Stimulated activated CD8-positive, alpha-beta memory T cell treated with anti-CD3 and anti-CD28 coated beads, Interleukin-4, amount 100 ng/mL, for 4 hours (primary cell): ENCODE data around the gene SLC27A5.
A peak's percentile ranks its signal among the peaks of the same experiment; 100 is the strongest.
"Not testable (repeated sequence)": the region's sequence is repeated elsewhere in the genome, so short reads cannot be mapped to it uniquely, and the experiment has no call there.

Experiments
- DNase-seq, 2 donors: peaks; one replicate each; pipeline ENCODE4 v3.0.0-alpha.2; 2020; ENCODE audit warnings: low read depth in 2 of 2, low spot score in 1 of 2

SLC27A5 gene

DNA sequence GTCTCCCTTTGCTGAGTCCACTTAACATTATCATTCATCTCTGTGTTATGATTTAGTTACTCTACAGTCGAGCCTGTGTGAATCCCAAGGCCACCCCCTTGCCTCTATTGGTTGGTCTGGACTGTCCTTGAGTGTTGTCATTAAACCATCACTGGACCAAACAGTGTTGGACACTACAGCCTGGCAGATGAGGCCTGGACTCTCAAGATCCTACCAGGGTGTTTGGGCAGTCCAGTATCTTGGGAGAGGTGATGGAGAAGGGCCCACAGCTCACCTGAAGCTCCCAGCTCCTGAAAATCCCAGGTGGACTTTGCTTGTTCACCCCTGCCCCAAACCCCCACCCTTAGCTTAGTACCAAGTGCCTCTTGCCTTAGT is 39.3 kb upstream of the SLC27A5 start:
- no peak for DNase-seq

GRCh38 chr19:58550362-58551122 is 38.8 kb upstream of the SLC27A5 start:
- DNase-seq: no peak

DNA sequence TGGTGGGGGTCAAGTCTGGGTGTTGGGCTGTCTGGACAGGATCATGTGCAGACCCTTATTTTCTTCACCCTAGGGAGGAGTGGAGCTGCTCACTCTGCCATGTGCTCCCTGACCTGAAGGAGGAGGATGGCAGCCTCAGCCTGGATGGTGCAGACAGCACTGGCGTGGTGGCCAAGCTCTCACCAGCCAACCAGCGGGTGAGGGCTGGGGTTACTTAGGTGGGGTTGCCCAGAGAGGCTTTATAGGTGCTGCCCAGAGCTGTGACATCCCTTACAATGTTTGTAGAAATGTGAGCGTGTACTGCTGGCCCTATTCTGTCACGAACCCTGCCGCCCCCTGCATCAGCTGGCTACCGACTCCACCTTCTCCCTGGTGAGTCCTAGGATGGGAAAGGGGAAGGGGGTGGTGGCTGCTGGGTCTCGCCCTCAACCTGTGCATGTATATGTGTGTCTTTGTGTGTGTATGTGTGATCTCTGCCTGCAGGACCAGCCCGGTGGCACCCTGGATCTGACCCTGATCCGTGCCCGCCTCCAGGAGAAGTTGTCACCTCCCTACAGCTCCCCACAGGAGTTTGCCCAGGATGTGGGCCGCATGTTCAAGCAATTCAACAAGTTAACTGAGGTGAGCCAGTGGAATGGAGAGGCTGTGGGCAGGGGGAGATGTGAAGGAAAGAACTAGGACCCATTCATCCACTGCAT is 38.0 kb upstream of the SLC27A5 start:
- no peak for DNase-seq

GRCh38 chr19:58548859-58549663 is 37.3 kb upstream of the SLC27A5 start:
- no peak for DNase-seq

GRCh38 chr19:58547323-58548312 is 35.8 kb upstream of the SLC27A5 start:
- DNase-seq: no peak

- DNase-seq: no peak
These were observed 34.3 kb upstream of the SLC27A5 start for GRCh38 chr19:58546019-58546530.

- no peak for DNase-seq
These were observed 33.7 kb upstream of the SLC27A5 start for GRCh38 chr19:58545286-58546018.

- peak in 1 of 2 donors; percentile 54 for DNase-seq
These were observed 32.9 kb upstream of the SLC27A5 start for GRCh38 chr19:58544591-58545285.

GRCh38 chr19:58543826-58544590 is 32.2 kb upstream of the SLC27A5 start, which contains the start of gene TRIM28:
Gene TRIM28 (plus strand): TSS chr19:58544064. CDS start chr19:58544758, 694 bp downstream.
- peak; percentile 100 for DNase-seq

GRCh38 chr19:58542641-58543372 is 31.0 kb upstream of the SLC27A5 start:
- not testable (repeated sequence) for DNase-seq

- DNase-seq: not testable (repeated sequence)
These were observed 27.4 kb upstream of the SLC27A5 start for GRCh38 chr19:58539169-58539559.

DNA sequence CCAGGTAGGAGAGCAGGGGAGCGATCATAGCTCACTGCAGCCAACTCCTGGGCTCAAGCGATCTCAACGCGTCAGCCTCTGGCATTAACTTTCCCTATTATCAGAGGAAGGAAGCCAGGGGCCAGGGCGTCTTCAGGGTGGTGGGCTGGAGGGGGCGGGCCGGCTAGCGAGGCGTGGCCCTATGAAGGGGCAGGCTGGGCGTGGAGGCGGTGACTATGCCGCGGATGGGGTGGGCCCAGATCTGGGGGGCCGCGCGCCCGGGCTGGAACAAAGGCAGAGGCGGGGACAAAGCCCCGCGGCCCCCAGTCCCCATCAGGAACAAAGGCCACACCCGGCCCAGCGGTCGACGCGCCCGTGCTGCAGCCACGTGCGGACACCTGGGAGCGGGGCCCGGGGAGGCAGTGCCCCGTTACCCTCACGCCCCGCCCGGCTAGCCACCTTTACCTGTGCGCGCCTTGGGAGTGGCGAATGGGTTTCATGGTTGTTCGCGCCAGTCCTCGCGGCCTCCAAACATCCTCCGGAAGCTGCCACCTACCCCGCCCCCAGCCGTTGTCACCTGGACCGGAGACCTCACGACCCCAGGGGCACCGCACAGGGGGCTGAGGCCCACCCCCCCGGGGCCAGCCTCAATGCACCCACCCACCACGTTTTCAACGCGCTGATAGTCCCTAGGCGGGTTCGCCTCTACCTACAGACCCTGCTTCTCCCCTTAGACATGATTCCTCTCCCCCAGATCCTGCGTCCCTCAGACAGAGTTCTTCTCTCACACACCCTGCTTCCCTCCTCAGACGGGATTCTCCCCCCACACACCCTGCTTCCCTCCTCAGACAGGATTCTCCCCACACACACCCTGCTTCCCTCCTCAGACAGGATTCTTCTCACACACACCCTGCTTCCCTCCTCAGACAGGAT is 26.7 kb upstream of the SLC27A5 start:
- no peak for DNase-seq

- DNase-seq: no peak
These were observed 25.3 kb upstream of the SLC27A5 start for GRCh38 chr19:58536852-58537798.

DNA sequence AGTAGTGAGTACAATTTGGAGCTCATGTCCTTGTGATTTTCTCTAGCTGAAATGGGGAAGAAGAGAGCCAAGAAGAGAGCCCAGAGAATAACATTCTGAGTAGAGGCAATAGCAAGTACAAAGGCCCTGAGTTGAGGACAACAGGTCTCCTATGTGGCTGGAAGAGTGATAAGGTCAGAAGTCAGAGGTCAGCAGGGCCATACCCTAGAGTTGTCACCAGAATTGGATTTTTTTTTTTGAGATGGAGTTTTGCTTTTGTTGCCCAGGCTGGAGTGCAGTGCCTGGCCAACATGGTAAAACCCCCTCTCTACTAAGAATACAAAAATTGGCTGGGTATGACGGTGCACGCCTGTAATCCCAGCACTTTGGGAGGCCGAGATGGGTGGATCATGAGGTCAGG is 24.1 kb upstream of the SLC27A5 start:
- DNase-seq: no peak

- DNase-seq: no peak
These were observed 19.4 kb upstream of the SLC27A5 start for GRCh38 chr19:58531034-58531840.
